ENCODE results near the gene SPINK5. TPM values are rescaled to one million over a fixed set of nuclear protein-coding genes. Genes with fewer than 3 reads are reported as not detected.

SPINK5 gene
- total and polyA plus RNA-seq, 2 experiments from 2014 or later: 3.0 to 4.4 TPM

GRCh38 chr5:148027505-148027904, 36.3 kb upstream of the SPINK5 start:
- Histone ChIP-seq H3K4me2 (no peak overlapping the region), H4K20me1 (ENCODE audit: insufficient read depth, poor library complexity, severe bottlenecking) (no peaks in the 10 kb centered on the region), H3K4me1 (ENCODE audit: insufficient read depth) (no peaks in the 10 kb centered on the region), H3K4me3 (no peak overlapping the region), H3K9me3 (ENCODE audit: low read depth) (no peaks in the 10 kb centered on the region), H3K27me3 (no peaks in the 10 kb centered on the region), H3K79me2 (no peaks in the 10 kb centered on the region), H2AFZ (no peak overlapping the region), H3K27ac (no peak overlapping the region), H3K36me3 (replicated peaks; ENCODE audit: insufficient read depth, low read depth) (no peaks in the 10 kb centered on the region), H3K9me2 (replicated peaks; ENCODE audit: insufficient read depth) (no peaks in the 10 kb centered on the region)
- TF ChIP-seq EZH2phosphoT487 (IDR thresholded peaks at IDR 0.05; ENCODE audit: low read depth, severe bottlenecking, unreplicated experiment): no peak
- TF ChIP-seq EZH2 (IDR thresholded peaks at IDR 0.05; ENCODE audit: borderline replicate concordance): no peak
- TF ChIP-seq, protein P1, sequence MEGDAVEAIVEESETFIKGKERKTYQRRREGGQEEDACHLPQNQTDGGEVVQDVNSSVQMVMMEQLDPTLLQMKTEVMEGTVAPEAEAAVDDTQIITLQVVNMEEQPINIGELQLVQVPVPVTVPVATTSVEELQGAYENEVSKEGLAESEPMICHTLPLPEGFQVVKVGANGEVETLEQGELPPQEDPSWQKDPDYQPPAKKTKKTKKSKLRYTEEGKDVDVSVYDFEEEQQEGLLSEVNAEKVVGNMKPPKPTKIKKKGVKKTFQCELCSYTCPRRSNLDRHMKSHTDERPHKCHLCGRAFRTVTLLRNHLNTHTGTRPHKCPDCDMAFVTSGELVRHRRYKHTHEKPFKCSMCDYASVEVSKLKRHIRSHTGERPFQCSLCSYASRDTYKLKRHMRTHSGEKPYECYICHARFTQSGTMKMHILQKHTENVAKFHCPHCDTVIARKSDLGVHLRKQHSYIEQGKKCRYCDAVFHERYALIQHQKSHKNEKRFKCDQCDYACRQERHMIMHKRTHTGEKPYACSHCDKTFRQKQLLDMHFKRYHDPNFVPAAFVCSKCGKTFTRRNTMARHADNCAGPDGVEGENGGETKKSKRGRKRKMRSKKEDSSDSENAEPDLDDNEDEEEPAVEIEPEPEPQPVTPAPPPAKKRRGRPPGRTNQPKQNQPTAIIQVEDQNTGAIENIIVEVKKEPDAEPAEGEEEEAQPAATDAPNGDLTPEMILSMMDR (IDR thresholded peaks at IDR 0.05; ENCODE audit: poor library complexity): no peak
- no peak for DNase-seq (ENCODE audit: low spot score)
- WGBS (ENCODE audit: low lambda C conversion rate, missing lambda C conversion rate): 85% methylated on average over 3 of the region's 3 CpGs

DNA sequence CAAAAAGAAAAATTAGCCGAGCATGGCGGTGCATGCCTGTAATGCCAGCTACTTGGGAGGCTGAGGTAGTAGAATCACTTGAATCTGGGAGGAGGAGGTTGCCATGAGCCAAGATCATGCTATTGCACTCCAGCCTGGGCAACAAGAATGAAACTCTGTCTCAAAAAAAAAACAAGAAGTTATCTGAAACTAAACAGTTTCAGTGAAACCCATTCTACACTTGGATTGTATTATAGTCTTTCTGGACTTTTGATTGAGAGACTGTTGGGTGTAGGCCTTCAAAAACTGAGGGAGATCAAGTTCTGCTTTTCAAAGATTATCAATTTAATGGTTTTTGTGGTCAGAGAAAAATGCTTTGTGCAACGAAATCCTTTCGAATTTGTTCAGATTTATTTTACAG, 34.6 kb upstream of the SPINK5 start:
- Histone ChIP-seq H4K20me1 (ENCODE audit: insufficient read depth, poor library complexity, severe bottlenecking) (no peaks in the 10 kb centered on the region), H2AFZ (no peak overlapping the region), H3K4me3 (no peak overlapping the region), H3K36me3 (replicated peaks; ENCODE audit: insufficient read depth, low read depth) (no peaks in the 10 kb centered on the region), H3K9me2 (replicated peaks; ENCODE audit: insufficient read depth) (no peaks in the 10 kb centered on the region), H3K79me2 (no peaks in the 10 kb centered on the region), H3K4me1 (ENCODE audit: insufficient read depth) (no peaks in the 10 kb centered on the region), H3K27ac (no peak overlapping the region), H3K4me2 (no peak overlapping the region), H3K9me3 (ENCODE audit: low read depth) (no peaks in the 10 kb centered on the region), H3K27me3 (no peaks in the 10 kb centered on the region)
- TF ChIP-seq, protein P1 (IDR thresholded peaks at IDR 0.05; ENCODE audit: poor library complexity): no peak
- TF ChIP-seq EZH2 (IDR thresholded peaks at IDR 0.05; ENCODE audit: borderline replicate concordance) (no peak), EZH2phosphoT487 (IDR thresholded peaks at IDR 0.05; ENCODE audit: low read depth, severe bottlenecking, unreplicated experiment) (no peak)
- no peak for DNase-seq (ENCODE audit: low spot score)
- WGBS (ENCODE audit: low lambda C conversion rate, missing lambda C conversion rate): 91% methylated on average over 4 of the region's 4 CpGs

DNA sequence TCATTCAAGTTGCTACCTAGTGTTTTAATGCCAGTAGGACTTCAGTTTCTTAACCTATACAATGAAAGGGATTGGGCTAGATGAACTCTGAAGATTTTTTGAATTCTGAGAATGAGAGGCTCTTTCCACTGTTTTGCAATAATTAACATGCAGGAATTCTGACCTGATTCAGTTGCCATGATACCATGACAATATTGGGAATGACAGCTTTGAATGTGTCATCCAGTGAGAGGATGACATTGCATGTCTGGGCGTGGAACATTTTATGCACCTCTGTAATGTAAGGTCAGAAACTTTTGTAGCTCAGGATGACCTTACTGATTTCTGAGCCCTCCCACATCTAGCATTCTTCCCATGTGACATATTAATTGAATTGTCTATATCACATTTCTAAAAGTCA, 30.6 kb upstream of the SPINK5 start:
- 87% methylated on average over 1 of the region's 1 CpG for WGBS (ENCODE audit: low lambda C conversion rate, missing lambda C conversion rate)
- H3K27ac ChIP-seq: no peak overlapping the region

More for the DNA sequence above, 30.6 kb upstream of the SPINK5 start:
- Histone ChIP-seq H3K79me2 (no peaks in the 10 kb centered on the region), H3K27me3 (no peaks in the 10 kb centered on the region), H4K20me1 (ENCODE audit: insufficient read depth, poor library complexity, severe bottlenecking) (no peaks in the 10 kb centered on the region), H2AFZ (no peak overlapping the region), H3K36me3 (replicated peaks; ENCODE audit: insufficient read depth, low read depth) (no peaks in the 10 kb centered on the region), H3K4me1 (ENCODE audit: insufficient read depth) (no peaks in the 10 kb centered on the region), H3K4me3 (no peak overlapping the region), H3K4me2 (no peak overlapping the region), H3K9me3 (ENCODE audit: low read depth) (no peaks in the 10 kb centered on the region), H3K9me2 (replicated peaks; ENCODE audit: insufficient read depth) (no peaks in the 10 kb centered on the region)
- no peak for DNase-seq (ENCODE audit: low spot score)
- TF ChIP-seq EZH2 (IDR thresholded peaks at IDR 0.05; ENCODE audit: borderline replicate concordance) (no peak), EZH2phosphoT487 (IDR thresholded peaks at IDR 0.05; ENCODE audit: low read depth, severe bottlenecking, unreplicated experiment) (no peak)
- TF ChIP-seq, protein P1 (IDR thresholded peaks at IDR 0.05; ENCODE audit: poor library complexity): no peak

Data from hepatocyte (in vitro differentiated cells).